GM18907 (cell line): ENCODE measurements around the gene FILIP1L.

Experiments
- ATAC-seq: cut with Tn5 transposase; IDR thresholded peaks from one replicate; pipeline ENCODE4 v1.9.1; 2021; ENCODE audit warnings: mild to moderate bottlenecking, moderate library complexity; ENCODE audit not compliant: unreplicated experiment

Gene FILIP1L

GRCh38 chr3:99818818-99819217 lies 295.5 kb downstream of the FILIP1L start:
- ATAC-seq, result no peak

DNA sequence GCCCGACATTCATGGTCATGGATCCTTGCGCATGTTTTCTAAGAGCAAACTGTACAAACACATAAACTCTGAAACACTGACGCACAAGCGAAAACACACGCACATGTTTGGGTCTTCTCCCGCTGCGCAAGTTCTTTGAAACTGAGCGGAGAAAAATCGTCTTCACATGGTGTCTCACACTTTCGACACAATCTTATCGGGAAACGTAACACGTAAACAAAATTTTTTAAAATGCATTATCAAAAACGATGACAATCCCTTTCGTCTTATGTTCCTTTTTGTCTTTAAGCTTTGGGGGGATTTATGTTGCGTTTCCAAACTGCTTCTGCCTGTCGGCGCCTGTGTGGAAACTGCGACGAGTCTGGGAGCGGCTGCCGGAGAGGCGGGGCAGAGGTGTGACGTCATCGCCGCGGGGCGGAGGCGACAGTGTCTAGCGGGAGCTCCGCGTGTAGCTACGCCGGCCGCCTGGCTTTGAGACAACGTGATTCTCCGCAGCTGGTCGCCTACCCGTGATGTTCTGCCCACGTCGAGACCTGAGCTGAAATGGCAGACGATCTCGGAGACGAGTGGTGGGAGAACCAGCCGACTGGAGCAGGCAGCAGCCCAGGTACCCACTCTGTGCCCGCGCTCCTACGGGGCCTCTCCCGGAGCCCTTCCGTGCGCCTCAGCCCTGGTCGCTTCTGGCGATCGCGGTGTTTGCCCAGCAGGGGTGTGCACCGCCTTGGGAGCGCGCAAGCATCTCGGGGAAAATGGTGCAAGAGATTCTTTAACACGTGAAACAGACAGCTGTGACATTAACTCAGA lies 296.7 kb downstream of the FILIP1L start, which contains the start of gene CMSS1:
Gene CMSS1 (plus strand): TSS at position 426 of the 804 bp plus-strand sequence.
- ATAC-seq, result peak; percentile 98

DNA sequence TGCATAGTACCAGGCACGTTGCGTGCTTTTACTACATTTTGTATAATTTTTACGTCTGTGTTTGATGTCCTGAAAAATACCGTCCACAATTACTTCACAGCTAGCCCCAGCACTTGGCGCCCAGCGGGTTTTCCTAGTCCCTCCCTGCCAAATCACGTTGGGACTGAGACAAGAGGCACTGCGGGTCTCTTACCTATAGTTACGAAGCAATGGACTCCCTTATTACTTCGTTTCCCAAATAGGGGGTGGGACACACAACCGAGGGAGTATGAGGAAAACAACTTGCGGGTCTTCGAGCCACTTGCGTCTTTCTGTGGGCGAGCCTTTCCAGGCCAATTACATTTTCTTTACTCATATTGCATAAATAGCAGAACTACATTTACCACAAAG lies 297.3 kb downstream of the FILIP1L start:
- peak; percentile 1 for ATAC-seq

- ATAC-seq, result no peak
These were observed 303.9 kb downstream of the FILIP1L start for GRCh38 chr3:99810403-99810802.

- no peak for ATAC-seq
These were observed 304.7 kb downstream of the FILIP1L start for GRCh38 chr3:99809565-99809964.

DNA sequence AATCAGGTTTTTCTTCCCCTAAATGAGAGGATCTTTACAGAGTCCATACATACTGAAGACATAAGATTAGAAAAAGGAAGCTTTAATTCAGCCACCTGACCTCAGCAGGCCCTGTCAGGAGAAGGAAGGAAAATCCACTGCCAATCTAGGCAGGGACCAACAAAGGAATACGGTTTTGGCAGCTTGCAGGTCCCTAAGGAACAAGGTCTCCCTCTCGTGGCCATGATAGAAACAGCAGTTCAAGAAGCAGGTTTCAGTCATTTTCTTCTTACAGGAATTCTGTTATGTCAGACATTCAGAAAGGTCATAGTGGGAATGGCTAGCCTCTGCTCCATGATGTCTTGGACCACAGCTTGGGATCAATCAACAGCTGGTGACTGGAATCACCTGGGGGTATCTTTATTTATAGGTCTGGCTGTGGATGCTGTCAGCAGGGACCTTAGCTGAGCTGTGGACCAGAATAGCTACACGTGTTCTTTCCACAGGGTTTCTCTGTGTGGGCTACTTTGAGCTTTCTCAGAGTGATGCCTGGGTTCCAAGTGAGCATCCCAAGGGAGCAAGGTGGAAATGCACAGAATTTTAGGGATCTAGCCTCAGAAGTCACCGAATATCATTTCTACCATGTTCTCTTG lies 306.0 kb downstream of the FILIP1L start:
- ATAC-seq, result peak; percentile 66

- no peak for ATAC-seq
These were observed 309.1 kb downstream of the FILIP1L start for GRCh38 chr3:99805160-99805559.

- ATAC-seq, result no peak
These were observed 311.0 kb downstream of the FILIP1L start for GRCh38 chr3:99803297-99803696.

- no peak for ATAC-seq
These were observed 314.9 kb downstream of the FILIP1L start for GRCh38 chr3:99799422-99799821.

DNA sequence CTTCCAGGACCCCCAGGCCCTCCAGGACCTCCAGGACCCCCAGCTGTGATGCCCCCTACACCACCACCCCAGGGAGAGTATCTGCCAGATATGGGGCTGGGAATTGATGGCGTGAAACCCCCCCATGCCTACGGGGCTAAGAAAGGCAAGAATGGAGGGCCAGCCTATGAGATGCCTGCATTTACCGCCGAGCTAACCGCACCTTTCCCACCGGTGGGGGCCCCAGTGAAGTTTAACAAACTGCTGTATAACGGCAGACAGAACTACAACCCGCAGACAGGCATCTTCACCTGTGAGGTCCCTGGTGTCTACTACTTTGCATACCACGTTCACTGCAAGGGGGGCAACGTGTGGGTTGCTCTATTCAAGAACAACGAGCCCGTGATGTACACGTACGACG lies 318.7 kb downstream of the FILIP1L start:
- ATAC-seq, result no peak

GRCh38 chr3:99794485-99794884 lies 319.8 kb downstream of the FILIP1L start:
- no peak for ATAC-seq

DNA sequence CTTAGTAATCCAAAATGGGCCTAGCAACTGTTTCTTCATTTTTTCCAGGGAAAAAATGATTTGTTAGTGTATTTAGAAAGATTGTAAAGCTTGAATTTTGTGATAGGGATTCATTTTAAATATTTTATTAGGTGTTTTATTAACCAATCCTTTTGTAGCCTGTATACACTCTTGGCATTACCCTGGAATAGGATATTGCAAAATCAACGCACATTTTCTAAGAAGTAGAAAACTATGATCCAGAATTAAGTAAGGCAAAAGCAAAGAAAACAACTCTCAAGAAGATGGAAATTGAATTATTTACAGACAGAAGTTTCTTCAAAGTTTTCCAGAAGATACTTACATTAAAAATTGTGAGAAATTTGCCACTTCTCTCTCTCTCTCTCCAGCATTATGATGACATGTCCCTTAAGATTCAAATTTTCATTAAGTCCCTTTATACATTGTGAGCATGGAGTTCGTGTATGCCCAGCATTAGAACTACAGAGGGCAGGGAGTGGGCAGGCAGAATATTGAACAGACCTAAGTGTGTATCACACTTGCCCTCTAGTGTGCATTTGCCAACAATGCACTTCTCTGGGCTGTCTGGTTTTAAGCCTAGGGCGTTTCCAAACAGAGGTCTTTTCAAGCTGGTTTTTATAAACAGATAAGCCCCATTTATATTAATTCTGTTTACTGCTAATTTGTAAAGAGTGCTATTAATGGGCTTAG lies 325.1 kb downstream of the FILIP1L start:
- peak; percentile 96 for ATAC-seq
